ENCODE data around the gene CD4.

Gene CD4

DNA sequence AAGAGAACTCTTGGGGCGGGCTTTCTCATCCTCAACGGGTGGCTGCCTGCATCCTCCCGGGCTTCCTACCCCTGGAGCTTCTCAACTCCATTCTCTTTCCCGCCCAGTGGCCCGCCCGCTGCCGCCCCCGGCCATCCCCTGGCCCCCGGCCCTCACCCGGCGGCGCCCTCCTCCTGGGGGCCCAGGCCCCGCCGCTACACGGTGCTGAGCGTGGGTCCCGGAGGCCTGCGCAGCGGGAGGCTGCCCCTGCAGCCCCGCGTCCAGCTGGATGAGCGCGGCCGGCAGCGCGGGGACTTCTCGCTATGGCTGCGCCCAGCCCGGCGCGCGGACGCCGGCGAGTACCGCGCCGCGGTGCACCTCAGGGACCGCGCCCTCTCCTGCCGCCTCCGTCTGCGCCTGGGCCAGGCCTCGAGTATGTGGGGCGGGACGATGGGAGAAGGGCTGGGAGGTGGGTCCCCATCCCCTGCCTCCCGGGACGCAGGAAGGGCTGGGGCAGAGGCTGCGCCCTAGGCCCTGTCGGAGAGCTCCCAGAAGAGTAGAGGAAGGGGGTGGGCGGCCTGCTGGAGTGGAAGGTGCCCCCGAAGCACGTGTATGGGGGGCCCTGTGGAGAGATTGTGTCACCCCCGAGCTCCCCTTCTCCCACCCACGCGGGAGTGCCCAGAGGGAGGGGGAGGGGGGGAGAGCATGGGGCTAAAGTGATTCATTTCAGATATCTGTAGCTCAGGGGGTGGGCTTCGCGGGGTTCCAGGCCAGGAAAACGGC, 15.6 kb upstream of the CD4 start:
- intact Hi-C loops (cut with DNase I), result no loop called here
- DNase-seq, result no peak

DNA sequence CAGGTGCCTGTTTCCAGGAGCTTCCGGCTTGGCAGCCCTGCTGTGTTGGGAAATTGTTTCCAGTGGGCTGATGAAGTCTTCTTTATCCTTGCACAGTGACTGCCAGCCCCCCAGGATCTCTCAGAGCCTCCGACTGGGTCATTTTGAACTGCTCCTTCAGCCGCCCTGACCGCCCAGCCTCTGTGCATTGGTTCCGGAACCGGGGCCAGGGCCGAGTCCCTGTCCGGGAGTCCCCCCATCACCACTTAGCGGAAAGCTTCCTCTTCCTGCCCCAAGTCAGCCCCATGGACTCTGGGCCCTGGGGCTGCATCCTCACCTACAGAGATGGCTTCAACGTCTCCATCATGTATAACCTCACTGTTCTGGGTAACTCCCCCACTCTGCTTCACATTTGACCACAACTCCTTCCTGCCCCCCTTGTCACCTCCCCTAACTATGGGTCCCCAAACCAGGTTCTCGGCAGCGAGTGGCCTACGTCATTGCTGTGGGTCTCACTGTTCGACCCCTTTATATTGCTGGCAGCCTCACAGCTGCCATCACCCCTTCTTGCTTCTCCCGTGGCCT, 14.7 kb upstream of the CD4 start:
- intact Hi-C loops (cut with DNase I), result no loop called here
- no peak for DNase-seq

DNA sequence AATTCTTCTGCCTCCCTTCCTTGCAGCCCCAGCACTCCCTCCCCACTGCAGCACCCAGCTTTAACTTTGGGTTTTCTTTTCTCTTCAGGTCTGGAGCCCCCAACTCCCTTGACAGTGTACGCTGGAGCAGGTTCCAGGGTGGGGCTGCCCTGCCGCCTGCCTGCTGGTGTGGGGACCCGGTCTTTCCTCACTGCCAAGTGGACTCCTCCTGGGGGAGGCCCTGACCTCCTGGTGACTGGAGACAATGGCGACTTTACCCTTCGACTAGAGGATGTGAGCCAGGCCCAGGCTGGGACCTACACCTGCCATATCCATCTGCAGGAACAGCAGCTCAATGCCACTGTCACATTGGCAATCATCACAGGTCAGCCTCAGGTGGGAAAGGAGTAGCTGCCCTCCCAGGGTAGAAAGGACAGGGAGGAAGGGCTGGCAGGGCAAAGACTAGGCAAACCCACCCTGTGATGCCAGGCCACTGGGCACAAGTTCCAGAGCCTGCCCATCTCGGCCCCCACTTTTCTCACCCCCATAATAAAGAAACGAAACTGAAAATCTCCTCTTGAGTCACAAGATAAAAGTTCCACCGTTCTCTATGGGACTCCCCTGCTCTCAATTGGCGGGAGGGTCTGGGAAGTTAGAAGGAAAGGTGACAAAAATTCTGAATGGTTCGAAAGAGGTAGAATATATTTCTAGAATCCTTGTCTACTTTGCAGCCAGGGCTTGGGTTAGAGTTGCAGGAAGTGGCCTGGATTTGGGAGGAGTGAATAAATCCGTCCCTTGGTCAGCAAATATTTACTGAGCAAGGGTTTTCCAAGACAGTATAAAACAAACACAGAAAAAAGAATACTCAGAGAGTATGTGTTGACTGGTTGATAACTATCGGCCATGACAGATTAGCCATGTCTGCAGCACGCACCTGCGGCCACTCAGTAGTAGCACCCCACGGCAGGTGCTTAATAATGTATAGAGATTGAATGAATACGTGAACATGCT, 13.8 kb upstream of the CD4 start:
- no peak for DNase-seq
- intact Hi-C loops (cut with DNase I), result no loop called here

DNA sequence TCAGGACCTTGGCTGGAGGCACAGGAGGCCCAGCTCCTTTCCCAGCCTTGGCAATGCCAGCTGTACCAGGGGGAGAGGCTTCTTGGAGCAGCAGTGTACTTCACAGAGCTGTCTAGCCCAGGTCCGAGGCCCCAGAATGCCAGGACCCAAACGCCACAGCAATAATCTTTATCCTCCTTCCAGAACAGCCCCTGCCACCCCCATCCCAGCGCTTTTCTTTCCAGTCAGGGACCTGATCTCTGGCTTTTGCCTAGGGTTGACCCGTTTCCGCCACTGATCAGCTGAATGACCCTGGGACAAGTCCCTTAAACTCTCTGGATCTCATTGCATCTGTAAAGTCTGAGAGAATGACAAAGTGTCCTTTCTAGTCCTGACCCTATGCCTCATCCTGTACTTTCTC, 11.9 kb upstream of the CD4 start:
- DNase-seq, result no peak
- intact Hi-C loops (cut with DNase I), result no loop called here

DNA sequence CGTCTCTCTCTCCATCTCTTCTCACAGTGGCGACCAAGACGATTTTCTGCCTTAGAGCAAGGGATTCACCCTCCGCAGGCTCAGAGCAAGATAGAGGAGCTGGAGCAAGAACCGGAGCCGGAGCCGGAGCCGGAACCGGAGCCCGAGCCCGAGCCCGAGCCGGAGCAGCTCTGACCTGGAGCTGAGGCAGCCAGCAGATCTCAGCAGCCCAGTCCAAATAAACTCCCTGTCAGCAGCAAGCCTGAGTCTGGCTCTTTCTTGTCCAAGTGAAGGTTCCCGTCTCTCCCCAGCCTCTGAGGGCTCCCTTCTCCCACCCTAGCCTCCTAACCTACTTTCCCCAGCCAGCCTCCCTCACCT, 11.1 kb upstream of the CD4 start:
- intact Hi-C loops (cut with DNase I), result no loop called here
- peak in 33 of 42 donors; percentile 13 to 71 (median 46) for DNase-seq

DNA sequence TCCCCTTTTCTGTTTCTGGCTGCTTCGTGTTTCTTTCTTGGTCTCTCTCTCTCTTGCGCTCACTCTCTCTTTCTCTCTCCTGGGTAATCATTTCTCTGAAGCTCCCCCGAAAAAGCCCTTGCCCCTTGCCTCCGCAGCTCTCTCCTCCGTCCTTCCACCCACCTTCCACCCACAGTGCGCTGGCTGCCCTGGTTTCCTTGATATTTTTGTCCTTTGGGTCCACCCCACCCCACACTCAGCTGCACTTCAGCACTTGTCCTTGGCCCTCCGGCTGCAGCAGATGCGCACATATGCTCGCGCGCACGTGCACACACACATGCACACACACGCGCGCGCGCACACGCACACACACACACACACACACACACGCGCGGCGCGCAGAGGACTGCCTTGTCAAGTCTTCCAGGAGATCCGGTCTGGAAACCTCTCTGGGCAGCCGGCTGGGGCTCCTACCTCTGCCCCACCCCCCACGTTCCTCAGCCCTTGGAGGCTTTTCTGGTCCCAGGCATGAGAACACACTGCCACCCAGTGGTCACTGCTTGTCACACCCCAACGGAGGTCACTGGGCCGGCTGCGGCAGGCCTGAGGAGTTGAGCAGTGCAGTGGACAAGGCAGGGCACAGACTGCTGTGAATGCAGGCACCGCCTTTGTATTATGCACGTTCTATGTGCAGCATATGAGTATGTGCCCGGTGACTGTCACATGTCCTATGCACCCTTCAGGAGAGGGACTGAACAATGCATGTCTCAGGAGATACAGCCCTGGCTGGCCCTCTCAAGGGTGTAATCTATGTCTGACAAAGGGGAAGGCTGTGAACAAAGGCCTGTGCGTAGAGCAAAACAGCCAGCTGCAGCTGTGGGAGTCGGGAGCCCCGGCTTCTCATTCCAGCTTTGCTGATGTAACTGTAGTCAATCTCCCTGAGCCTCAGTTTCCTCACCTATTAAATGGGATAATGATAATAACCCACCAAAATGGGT, 10.5 kb upstream of the CD4 start:
- intact Hi-C loops (cut with DNase I), result loop anchor here (1.0 kb wide), 1 partner anchor 26 kb away; the partner anchor contains the start of gene MLF2
- DNase-seq, result peak; percentile 87 to 97 (median 92)

DNA sequence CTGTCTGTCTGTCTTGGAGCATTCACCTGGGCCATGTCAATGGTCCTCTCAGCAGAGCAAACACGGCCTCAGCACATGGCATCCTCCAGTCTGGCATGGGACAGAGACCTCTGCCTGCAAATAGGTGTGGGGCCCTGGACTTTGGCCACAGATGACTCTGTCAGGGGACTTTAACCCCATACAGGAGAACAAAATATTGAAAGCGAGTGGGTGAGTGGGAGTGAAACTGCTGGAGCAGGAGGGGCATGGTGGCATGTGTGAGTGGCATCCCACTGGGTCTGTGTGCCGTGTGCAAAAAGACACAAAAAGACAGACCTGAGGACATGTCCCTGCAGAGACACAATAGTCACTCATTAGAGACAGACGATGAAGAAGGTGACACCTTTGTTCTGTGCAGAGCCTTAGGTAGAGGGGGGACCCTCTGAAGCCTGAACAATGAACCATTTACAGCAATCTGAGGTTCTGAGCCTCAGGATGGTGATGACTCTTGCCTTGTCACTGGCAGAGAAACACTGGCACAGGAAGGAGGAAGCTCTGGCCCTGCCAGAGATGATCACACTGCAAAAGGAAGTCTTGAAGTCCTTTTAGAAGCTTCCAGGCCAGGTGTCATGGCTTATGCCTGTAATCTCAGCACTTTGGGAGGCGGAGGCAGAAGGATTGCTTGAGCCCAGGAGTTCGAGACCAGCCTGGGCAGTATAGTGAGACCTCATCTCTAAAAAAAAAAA, 9.5 kb upstream of the CD4 start:
- no peak for DNase-seq
- intact Hi-C loops (cut with DNase I), result loop anchor here (1.0 to 5.0 kb wide), 2 partner anchors 27 to 42 kb away; partner anchors contain the start of genes GPR162 and MLF2

DNA sequence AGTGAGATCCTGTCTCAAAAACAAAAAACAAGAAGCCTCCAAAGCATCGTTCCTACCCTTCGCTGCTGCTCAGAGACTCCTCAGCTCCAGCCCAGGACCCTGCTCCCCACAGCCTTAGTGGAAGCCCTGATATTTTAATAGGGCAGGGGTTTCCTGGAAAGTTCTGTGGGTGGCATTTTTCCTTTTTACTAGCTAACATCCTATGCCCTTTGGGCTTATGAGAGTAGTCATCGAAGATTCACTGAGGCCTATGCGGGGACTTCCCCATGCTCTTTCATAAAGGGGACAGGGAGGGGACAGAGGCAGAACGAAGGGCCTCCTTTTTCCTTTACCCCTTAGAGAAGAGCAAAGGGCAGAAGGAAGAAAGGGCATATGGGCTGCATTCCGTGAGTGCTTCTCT, 8.8 kb upstream of the CD4 start:
- intact Hi-C loops (cut with DNase I), result loop anchor here (5.0 kb wide), 1 partner anchor 42 kb away; the partner anchor contains the start of gene GPR162

DNA sequence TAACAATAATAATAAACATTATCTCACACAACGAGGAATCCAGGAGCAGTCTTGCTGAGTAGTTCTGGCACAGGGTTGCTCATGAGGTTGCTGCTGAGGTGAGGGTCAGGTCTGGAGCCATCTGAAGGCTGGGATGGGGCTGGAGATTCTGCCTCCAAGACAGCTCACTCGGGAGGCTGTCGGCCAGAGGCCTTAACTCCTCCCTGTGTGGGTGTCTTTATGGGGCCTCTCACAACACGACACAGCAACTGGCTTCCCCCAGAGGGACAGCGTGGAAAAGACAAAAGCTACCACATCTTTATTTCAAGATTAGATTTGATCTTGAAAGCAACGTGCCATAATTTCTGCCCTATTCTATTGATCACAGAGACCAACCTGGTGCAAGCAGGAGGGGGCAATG, 7.2 kb upstream of the CD4 start:
- DNase-seq, result no peak

More for the DNA sequence above, 8.8 kb upstream of the CD4 start:
- DNase-seq, result no peak

DNA sequence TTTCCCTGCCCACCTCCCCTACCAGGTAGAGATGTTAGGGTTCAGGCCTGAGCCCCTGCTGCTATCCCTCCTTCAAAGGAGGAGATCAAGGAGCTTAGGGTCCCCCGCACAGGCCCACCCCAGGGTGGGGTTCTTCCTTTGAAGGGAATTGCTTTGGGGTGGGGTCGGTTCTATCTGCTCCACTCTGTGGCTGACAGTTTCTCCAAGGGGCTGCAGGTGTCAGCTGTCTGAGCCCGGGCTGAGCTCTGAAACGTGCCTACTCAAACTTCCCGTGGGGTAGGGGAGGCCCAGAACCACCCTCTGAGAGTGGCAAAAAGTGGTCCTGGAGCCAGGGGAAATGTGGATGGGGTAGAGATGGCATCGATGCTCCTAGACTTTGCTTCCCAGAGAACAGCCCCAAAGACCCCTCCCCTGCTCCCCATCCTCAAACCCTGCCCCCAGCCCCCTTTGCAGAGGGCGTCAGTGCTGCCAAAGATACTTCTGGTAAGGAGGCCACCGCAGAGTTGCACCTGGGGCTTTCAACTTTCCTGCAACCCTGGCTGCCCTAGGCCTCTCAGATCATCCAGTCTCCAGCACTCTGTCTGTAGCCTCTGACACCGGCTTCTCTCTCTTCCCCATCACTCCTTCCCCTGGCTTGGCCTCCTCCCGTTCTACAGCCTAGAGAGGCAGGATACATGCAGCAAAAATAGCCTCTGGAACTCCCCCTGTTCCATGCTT, 6.3 kb upstream of the CD4 start:
- no peak for DNase-seq
- intact Hi-C loops (cut with DNase I), result loop anchor here (5.0 kb wide), 1 partner anchor 39 kb away; the partner anchor contains the start of gene GPR162

More for the DNA sequence above, 7.2 kb upstream of the CD4 start:
- intact Hi-C loops (cut with DNase I), result loop anchor here (5.0 kb wide), 1 partner anchor 40 kb away; the partner anchor contains the start of gene GPR162

DNA sequence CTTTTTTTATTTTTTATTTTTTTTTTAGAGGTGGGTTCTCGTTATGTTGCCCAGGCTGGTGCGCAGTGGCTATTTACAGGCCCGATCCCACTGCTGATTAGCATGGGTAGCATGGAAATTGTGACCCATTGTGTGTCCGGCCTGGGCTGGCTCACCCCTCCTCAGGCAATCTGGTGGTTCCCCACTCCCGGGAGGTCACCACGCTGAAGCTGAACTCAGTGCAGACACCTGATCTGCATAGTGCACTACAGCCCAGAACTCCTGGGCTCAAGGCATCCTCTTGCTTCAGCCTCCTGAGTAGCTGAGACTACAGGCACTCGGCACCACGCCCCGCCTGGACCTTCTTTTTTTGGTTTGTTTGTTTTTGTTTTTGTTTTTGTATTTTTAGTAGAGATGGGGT, 5.5 kb upstream of the CD4 start:
- DNase-seq, result no peak
- intact Hi-C loops (cut with DNase I), result loop anchor here (5.0 kb wide), 1 partner anchor 38 kb away; the partner anchor contains the start of gene GPR162

DNA sequence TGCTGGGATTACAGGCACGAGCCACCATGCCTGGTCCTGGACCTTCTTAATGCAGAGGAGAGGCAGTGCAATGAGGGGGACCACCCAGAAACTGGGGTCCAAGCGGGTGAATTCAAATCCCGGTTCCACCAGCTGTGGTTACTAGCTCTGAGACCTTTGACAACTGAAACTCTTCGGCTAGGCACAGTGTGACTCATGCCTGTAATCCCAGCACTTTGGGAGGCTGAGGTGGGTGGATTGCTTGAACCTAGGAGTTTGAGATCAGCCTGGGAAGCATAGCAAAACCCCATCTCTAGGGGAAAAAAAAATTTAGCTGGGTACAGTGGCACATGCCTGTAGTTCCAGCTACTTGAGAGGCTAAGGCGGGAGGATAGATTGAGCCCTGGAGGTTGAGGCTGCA, 5.0 kb upstream of the CD4 start:
- intact Hi-C loops (cut with DNase I), result loop anchor here (5.0 kb wide), 1 partner anchor 38 kb away; the partner anchor contains the start of gene GPR162
- peak in 20 of 42 donors; percentile 23 to 76 (median 52) for DNase-seq

DNA sequence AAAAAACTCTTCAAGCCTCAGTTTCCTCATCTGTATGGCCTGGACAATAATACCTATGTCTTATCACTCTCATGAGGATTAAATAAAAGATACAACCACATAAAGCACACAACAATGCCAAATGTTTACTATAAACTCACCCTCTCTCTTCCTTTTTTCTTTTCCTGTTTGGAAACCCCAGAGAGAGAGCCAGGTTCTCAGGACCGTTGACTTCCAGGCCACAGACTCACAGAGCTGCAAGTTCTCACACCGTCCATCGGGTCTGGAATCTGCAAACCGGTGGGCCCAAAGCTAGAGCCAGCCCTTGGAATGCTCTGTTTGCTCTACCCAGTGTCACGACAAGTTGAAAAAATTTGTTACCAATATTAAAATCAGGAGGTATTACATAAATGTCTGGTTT, 4.6 kb upstream of the CD4 start:
- intact Hi-C loops (cut with DNase I), result loop anchor here (5.0 kb wide), 1 partner anchor 38 kb away; the partner anchor contains the start of gene GPR162
- no peak for DNase-seq

DNA sequence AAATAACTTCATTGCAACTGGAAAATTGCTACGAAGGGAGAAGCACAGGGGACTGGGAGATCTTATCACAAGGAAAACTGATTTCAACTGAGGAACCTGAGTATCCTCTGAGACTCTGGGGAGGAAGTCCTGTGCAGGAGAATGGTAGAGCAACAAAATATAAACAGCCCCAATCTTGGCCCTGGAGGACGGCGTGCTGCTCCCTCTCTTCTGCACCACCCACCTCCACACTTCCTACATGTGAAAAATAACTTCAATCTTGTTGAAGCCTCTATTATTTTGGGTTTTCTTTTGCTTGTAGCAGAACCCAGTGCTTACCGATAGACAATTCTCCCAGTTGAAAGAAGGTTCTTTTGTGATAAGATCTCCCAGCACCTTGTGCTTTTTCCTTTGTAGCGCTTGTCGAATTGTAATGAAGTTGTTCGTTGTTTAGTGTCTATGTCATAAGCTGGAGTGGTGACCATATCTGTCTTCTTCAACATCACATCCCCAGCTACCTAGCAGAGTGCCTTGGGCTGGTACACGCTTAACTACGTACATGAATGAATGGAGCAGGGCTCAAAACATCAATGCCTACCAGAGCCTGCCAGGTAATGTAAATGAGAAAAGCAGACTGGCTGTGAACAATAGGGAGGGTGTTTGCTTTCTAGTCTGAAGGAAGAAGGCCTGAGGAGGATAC, 2.8 kb upstream of the CD4 start:
- intact Hi-C loops (cut with DNase I), result no loop called here
- no peak for DNase-seq

DNA sequence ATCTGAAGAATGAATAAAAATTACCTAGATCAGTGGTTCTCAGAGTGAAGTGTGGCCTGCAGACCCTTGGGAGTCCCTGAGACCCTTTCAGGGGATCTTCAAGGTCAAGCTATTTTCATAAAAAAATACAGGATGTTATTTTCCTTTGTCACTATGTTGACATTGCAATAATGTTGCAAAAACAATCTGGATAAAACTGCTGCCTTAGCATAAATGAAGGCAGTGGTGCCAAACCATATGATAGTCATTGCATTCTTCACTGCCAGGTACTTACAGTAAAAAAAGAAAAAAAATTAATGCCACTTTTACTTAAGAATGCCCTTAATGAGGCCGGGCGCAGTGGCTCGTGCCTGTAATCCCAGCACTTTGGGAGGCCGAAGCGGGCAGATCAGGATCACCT, 2.0 kb upstream of the CD4 start:
- no peak for DNase-seq
- intact Hi-C loops (cut with DNase I), result no loop called here

DNA sequence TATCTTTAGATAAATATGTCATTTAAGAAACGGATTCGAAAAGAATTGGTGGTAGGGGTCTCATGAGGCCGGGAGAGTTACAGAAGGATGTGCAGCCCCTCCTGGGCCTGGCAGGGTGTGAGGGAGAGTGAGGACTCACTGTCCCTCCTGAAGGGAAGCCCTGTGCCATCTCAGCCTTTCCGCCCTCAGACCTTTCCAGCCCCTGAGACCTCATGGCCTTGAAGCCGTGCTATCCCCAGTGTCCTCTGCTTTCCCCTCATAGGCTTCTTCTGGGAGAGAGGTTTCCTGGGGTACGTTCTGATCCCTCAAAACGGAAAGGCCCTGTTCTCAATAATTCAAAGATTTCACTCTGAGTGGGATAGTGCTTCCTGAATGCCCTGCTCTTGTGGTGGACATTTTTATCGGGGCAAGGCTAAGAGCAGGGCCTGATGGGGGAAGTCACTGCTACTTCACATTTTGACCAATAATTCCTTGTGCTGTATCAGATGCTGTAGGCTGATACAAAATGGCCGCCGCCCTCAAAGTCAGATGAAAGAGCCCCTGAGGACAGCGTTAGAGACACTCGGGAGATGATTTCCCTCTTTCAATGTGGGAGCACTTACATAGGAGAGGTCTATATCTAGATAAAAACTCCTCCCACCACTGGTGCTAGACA, 1.3 kb downstream of the CD4 start:
- DNase-seq, result no peak
- intact Hi-C loops (cut with DNase I), result no loop called here

Data from head of caudate nucleus (tissue), 42 donors.